Type B pancreatic cell (in vitro differentiated cells): ENCODE results near the gene INPP5K. TPM values are rescaled to one million over a fixed set of nuclear protein-coding genes. Genes with fewer than 3 reads are reported as not detected.

Experiments used
- DNase-seq: peaks from one replicate; pipeline ENCODE4 v3.0.0; 2021; ENCODE audit warnings: mixed read lengths; ENCODE audit not compliant: unreplicated experiment; ENCODE audit errors: extremely low spot score
- H3K27ac Mint-ChIP-seq: 2 replicates; pipeline ENCODE4 v1.8.0; 2021; ENCODE audit warnings: mild to moderate bottlenecking, mixed read lengths
- H3K27me3 Mint-ChIP-seq: 2 replicates; pipeline ENCODE4 v1.8.0; 2021; ENCODE audit warnings: mixed read lengths
- H3K36me3 Mint-ChIP-seq: 2 replicates; pipeline ENCODE4 v1.8.0; 2021; ENCODE audit warnings: mixed read lengths
- H3K4me1 Mint-ChIP-seq: one replicate; pipeline ENCODE4 v1.8.0; 2021; ENCODE audit warnings: mixed read lengths; ENCODE audit not compliant: unreplicated experiment
- H3K4me3 Mint-ChIP-seq: 2 replicates; pipeline ENCODE4 v1.8.0; 2021; ENCODE audit warnings: mild to moderate bottlenecking, mixed read lengths
- H3K9me3 Mint-ChIP-seq: 2 replicates; pipeline ENCODE4 v1.8.0; 2021; ENCODE audit warnings: mixed read lengths
- CTCF ChIP-seq: fragments of 200-600 bp; sonication (generic); conservative IDR thresholded peaks from 2 replicates; pipeline ENCODE4 v1.5.0; 2021; ENCODE audit warnings: antibody characterized with exemption, mild to moderate bottlenecking
- total RNA-seq: library from RNA; stranded (reverse); gene quantifications from 2 replicates; pipeline ENCODE4 v1.2.1, GENCODE V29; 2021; ENCODE audit warnings: low replicate concordance

The INPP5K gene
- total RNA-seq, 1 donor from 2014 or later: 21.2 TPM

GRCh38 chr17:1551741-1552140, 35.3 kb upstream of the INPP5K start:
- no peaks in the 10 kb centered on the region for H3K9me3 Mint-ChIP-seq
- TF ChIP-seq CTCF: no peak
- H3K4me1 Mint-ChIP-seq: peaks cover 8% of the 10 kb centered on the region
- peaks cover 10% of the 10 kb centered on the region for H3K36me3 Mint-ChIP-seq
- H3K27me3 Mint-ChIP-seq: no peaks in the 10 kb centered on the region
- no peak overlapping the region for H3K4me3 Mint-ChIP-seq
- H3K27ac Mint-ChIP-seq: no peak overlapping the region
- DNase-seq: no peak

- no peaks in the 10 kb centered on the region for H3K4me1 Mint-ChIP-seq
- H3K36me3 Mint-ChIP-seq: peaks cover 18% of the 10 kb centered on the region
- no peak for TF ChIP-seq CTCF
- H3K4me3 Mint-ChIP-seq: no peak overlapping the region
- DNase-seq: no peak
- no peak overlapping the region for H3K27ac Mint-ChIP-seq
- H3K27me3 Mint-ChIP-seq: no peaks in the 10 kb centered on the region
- no peaks in the 10 kb centered on the region for H3K9me3 Mint-ChIP-seq
Measured at GRCh38 chr17:1548032-1548431, 31.6 kb upstream of the INPP5K start.

GRCh38 chr17:1546292-1546922, 30.0 kb upstream of the INPP5K start:
- H3K4me1 Mint-ChIP-seq: no peaks in the 10 kb centered on the region
- H3K27me3 Mint-ChIP-seq: no peaks in the 10 kb centered on the region
- H3K9me3 Mint-ChIP-seq: no peaks in the 10 kb centered on the region
- H3K27ac Mint-ChIP-seq: no peak overlapping the region
- no peak for DNase-seq
- no peak overlapping the region for H3K4me3 Mint-ChIP-seq
- peaks cover 18% of the 10 kb centered on the region for H3K36me3 Mint-ChIP-seq
- TF ChIP-seq CTCF: no peak

GRCh38 chr17:1545618-1546017, 29.2 kb upstream of the INPP5K start:
- H3K9me3 Mint-ChIP-seq: no peaks in the 10 kb centered on the region
- H3K27ac Mint-ChIP-seq: peak overlapping the region; percentile 62
- H3K36me3 Mint-ChIP-seq: peaks cover 17% of the 10 kb centered on the region
- no peaks in the 10 kb centered on the region for H3K27me3 Mint-ChIP-seq
- H3K4me3 Mint-ChIP-seq: no peak overlapping the region
- no peaks in the 10 kb centered on the region for H3K4me1 Mint-ChIP-seq
- DNase-seq: no peak
- TF ChIP-seq CTCF: no peak

GRCh38 chr17:1542316-1542715, 25.9 kb upstream of the INPP5K start:
- DNase-seq: no peak
- peaks cover 16% of the 10 kb centered on the region for H3K36me3 Mint-ChIP-seq
- no peaks in the 10 kb centered on the region for H3K27me3 Mint-ChIP-seq
- no peak overlapping the region for H3K27ac Mint-ChIP-seq
- no peaks in the 10 kb centered on the region for H3K4me1 Mint-ChIP-seq
- no peak for TF ChIP-seq CTCF
- no peak overlapping the region for H3K4me3 Mint-ChIP-seq
- no peaks in the 10 kb centered on the region for H3K9me3 Mint-ChIP-seq

- no peak overlapping the region for H3K4me3 Mint-ChIP-seq
- H3K4me1 Mint-ChIP-seq: no peaks in the 10 kb centered on the region
- H3K27me3 Mint-ChIP-seq: no peaks in the 10 kb centered on the region
- peaks cover 16% of the 10 kb centered on the region for H3K36me3 Mint-ChIP-seq
- H3K9me3 Mint-ChIP-seq: no peaks in the 10 kb centered on the region
- TF ChIP-seq CTCF: no peak
- no peak overlapping the region for H3K27ac Mint-ChIP-seq
- DNase-seq: no peak
Measured at GRCh38 chr17:1541367-1541904, 25.0 kb upstream of the INPP5K start.
